ENCODE results near the gene ZNF236.

DNA sequence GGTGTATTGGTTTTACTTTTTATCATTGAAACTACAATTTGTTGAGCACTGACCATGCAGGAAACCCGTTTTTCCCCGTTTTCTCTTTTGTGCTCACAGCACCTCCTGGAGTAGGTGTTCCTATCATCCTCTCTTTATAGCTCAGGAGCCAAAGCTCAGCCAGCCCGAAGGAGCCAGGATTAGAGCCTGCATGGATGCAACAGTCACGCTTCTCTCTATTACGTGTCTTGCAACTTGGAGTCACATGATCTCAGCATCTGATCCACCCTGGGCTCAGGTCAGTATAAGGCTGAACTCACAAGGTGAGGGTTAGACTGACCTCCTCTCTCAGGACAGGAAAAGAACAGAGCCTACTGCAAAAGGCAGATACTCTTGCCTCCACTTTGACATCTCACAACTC is 159.7 kb downstream of the ZNF236 start:
- TF ChIP-seq, protein P1, sequence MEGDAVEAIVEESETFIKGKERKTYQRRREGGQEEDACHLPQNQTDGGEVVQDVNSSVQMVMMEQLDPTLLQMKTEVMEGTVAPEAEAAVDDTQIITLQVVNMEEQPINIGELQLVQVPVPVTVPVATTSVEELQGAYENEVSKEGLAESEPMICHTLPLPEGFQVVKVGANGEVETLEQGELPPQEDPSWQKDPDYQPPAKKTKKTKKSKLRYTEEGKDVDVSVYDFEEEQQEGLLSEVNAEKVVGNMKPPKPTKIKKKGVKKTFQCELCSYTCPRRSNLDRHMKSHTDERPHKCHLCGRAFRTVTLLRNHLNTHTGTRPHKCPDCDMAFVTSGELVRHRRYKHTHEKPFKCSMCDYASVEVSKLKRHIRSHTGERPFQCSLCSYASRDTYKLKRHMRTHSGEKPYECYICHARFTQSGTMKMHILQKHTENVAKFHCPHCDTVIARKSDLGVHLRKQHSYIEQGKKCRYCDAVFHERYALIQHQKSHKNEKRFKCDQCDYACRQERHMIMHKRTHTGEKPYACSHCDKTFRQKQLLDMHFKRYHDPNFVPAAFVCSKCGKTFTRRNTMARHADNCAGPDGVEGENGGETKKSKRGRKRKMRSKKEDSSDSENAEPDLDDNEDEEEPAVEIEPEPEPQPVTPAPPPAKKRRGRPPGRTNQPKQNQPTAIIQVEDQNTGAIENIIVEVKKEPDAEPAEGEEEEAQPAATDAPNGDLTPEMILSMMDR (IDR thresholded peaks at IDR 0.05) = no peak
- no peak for TF ChIP-seq POLR2A (IDR thresholded peaks at IDR 0.05)
- TF ChIP-seq POLR2AphosphoS5 (IDR thresholded peaks at IDR 0.05) = no peak

Data from sigmoid colon (tissue), 4 donors.